K562 (cell line): ENCODE data around the gene ZNF566. TPM values are rescaled to one million over a fixed set of nuclear protein-coding genes. Genes with fewer than 3 reads are reported as not detected.

Experiments used
- ATAC-seq: fragments of 200-7000 bp; cut with Tn5 transposase; 3 replicates; pipeline ENCODE4 v1.9.1; 2020; ENCODE audit warnings: moderate library complexity
- BruUV-seq: library from RNA; stranded (reverse); fragments of 400-500 nt; replicated peaks from 2 replicates; lab custom pipeline; 2021; lab: Mats Ljungman, UMichigan
- CTCF ChIA-PET: fragments of 300-600 bp; formaldehyde crosslinking; extraction: SDS; loops from one replicate; lab custom pipeline; 2021; ENCODE audit warnings: low intra/inter-chr PET ratio; lab: Yijun Ruan, JAX
- POLR2A ChIA-PET: fragments of 300-600, 350-650 bp; sonication (Branson Sonifier 250); formaldehyde crosslinking; extraction: SDS; loops from one replicate; lab custom pipeline; 2021; ENCODE audit warnings: antibody characterized with exemption, inconsistent platforms; lab: Yijun Ruan, JAX
- DNase-seq, 4 experiments: peaks; one replicate each; pipeline versions ENCODE4 v3.0.0 to v3.0.0-alpha.2; 2011 to 2018; ENCODE audit warnings: low spot score in 3 of 4, mixed read lengths in 3 of 4; ENCODE audit errors: extremely low read depth in 1 of 4
- FAIRE-seq: peaks from 2 replicates; lab custom pipeline; 2011; peaks lifted over from hg19 to GRCh38; lab: Jason Lieb, UNC
- H2AFZ ChIP-seq: 2 replicates; pipeline ENCODE4 v1.6.0; 2011; ENCODE audit warnings: low read depth, low read length, control low read depth, inconsistent platforms
- H3K27ac ChIP-seq: fragments of 200-600 bp; 3 replicates; pipeline ENCODE4 v1.8.0; 2011; ENCODE audit warnings: low read depth, mild to moderate bottlenecking, control low read depth, inconsistent platforms, low read length, moderate library complexity, mixed read lengths; ENCODE audit errors: extremely low read depth
- H3K27me3 ChIP-seq, 2 experiments: fragments of 300-600 bp in 1 of 2; 2 replicates in 1 of 2; 3 replicates in 1 of 2; pipeline versions ENCODE4 v1.6.0 to v1.8.0; 2011; ENCODE audit warnings: inconsistent platforms in 2 of 2, low read length in 2 of 2, mild to moderate bottlenecking in 1 of 2, mixed read lengths in 1 of 2, moderate library complexity in 1 of 2; ENCODE audit not compliant: control insufficient read depth in 2 of 2, insufficient read depth in 2 of 2
- H3K36me3 ChIP-seq: fragments of 300-600 bp; 3 replicates; pipeline ENCODE4 v1.8.0; 2011; ENCODE audit warnings: mild to moderate bottlenecking, low read length, inconsistent platforms; ENCODE audit not compliant: control insufficient read depth, insufficient read depth
- H3K4me1 ChIP-seq, 2 experiments: fragments of 200-600 bp in 1 of 2; replicated peaks in 1 of 2; 2 replicates in 1 of 2; 3 replicates in 1 of 2; pipeline versions ENCODE4 v1.5.1 to v1.8.0; 2011; ENCODE audit warnings: inconsistent platforms in 2 of 2, low read length in 2 of 2, mild to moderate bottlenecking in 1 of 2, mixed read lengths in 1 of 2, moderate library complexity in 1 of 2; ENCODE audit not compliant: control insufficient read depth in 2 of 2, insufficient read depth in 2 of 2
- H3K4me2 ChIP-seq: 2 replicates; pipeline ENCODE4 v1.6.1; 2011; ENCODE audit warnings: low read length, control low read depth, inconsistent platforms, mixed read lengths; ENCODE audit not compliant: insufficient read depth
- H3K4me3 ChIP-seq: fragments of 200-600 bp; sonication (generic), shearing (Covaris generic); 2 replicates; pipeline ENCODE4 v1.5.1; 2016; ENCODE audit warnings: control low read depth, inconsistent platforms
- H3K79me2 ChIP-seq: fragments of 200-600 bp; 3 replicates; pipeline ENCODE4 v1.8.0; 2011; ENCODE audit warnings: low read length, inconsistent platforms; ENCODE audit not compliant: control insufficient read depth, insufficient read depth
- H3K9ac ChIP-seq, 2 experiments: 2 replicates each; pipeline versions ENCODE4 v1.6.0 to v1.6.1; 2011; ENCODE audit warnings: low read depth in 2 of 2, low read length in 2 of 2, control low read depth in 1 of 2, inconsistent platforms in 1 of 2, mild to moderate bottlenecking in 1 of 2, mixed read lengths in 1 of 2; ENCODE audit not compliant: insufficient read depth in 1 of 2
- H3K9me1 ChIP-seq: one replicate; pipeline ENCODE4 v1.6.0; 2011; ENCODE audit warnings: inconsistent platforms, mild to moderate bottlenecking, low read length, moderate library complexity; ENCODE audit not compliant: control insufficient read depth, insufficient read depth
- H3K9me3 ChIP-seq: replicated peaks from 2 replicates; pipeline ENCODE4 v1.5.1; 2011; ENCODE audit warnings: low read depth, low read length, inconsistent platforms; ENCODE audit not compliant: control insufficient read depth, insufficient read depth
- H4K20me1 ChIP-seq: replicated peaks from 2 replicates; pipeline ENCODE4 v1.6.1; 2011; ENCODE audit warnings: low read length, inconsistent platforms, mixed read lengths; ENCODE audit not compliant: control insufficient read depth, insufficient read depth
- C11orf30 ChIP-seq: fragments of 450-650 bp; IDR thresholded peaks from 2 replicates; pipeline ENCODE4 v1.6.1; 2016; ENCODE audit warnings: low read depth, mild to moderate bottlenecking
- CBFB ChIP-seq: sonication (generic); formaldehyde crosslinking; IDR thresholded peaks from 2 replicates; pipeline ENCODE4 v1.4.0; 2020; ENCODE audit warnings: mild to moderate bottlenecking, missing genetic modification reagents
- CHD4 ChIP-seq: fragments of 200-600 bp; sonication (generic); IDR thresholded peaks from 3 replicates; pipeline ENCODE4 v1.6.1; 2012; ENCODE audit warnings: low read depth, mild to moderate bottlenecking, mixed read lengths, low read length, inconsistent platforms; ENCODE audit not compliant: insufficient read depth, insufficient replicate concordance, poor library complexity, severe bottlenecking
- CXXC5 ChIP-seq: fragments of 250-450 bp; sonication (Bioruptor Pico); IDR thresholded peaks from 2 replicates; pipeline ENCODE4 v1.8.0; 2022; ENCODE audit warnings: inconsistent platforms, mild to moderate bottlenecking, moderate library complexity
- ETV5 ChIP-seq: sonication (generic); formaldehyde crosslinking; IDR thresholded peaks from 2 replicates; pipeline ENCODE4 v1.4.0; 2020; ENCODE audit warnings: low read depth, mild to moderate bottlenecking, missing genetic modification reagents
- HNRNPLL ChIP-seq: fragments of 200-400 bp; formaldehyde crosslinking; IDR thresholded peaks from 2 replicates; pipeline ENCODE4 v1.6.1; 2017; ENCODE audit warnings: low read length, low read depth, mild to moderate bottlenecking; ENCODE audit not compliant: poor library complexity, severe bottlenecking
- NBN ChIP-seq: fragments of 450-650 bp; IDR thresholded peaks from 2 replicates; pipeline ENCODE4 v1.6.1; 2016; ENCODE audit warnings: low read depth, mild to moderate bottlenecking
- NEUROD1 ChIP-seq: fragments of 150-350 bp; IDR thresholded peaks from 2 replicates; pipeline ENCODE4 v1.6.1; 2014; ENCODE audit warnings: borderline replicate concordance, low read length, low read depth; ENCODE audit not compliant: partially characterized antibody
- OTX1 ChIP-seq: fragments of 450-650 bp; formaldehyde crosslinking; IDR thresholded peaks from 2 replicates; pipeline ENCODE4 v1.4.0; 2022; ENCODE audit warnings: mild to moderate bottlenecking
- RAD21 ChIP-seq, 2 experiments: fragments of 250-450 bp in 1 of 2; fragments of 450-650 bp in 1 of 2; sonication (Bioruptor Pico) in 1 of 2; formaldehyde crosslinking in 1 of 2; IDR thresholded peaks in 1 of 2; conservative IDR thresholded peaks in 1 of 2; 2 replicates each; pipeline versions ENCODE4 v1.4.0 to v1.8.0; 2020 to 2022; ENCODE audit warnings: mild to moderate bottlenecking in 2 of 2, moderate library complexity in 1 of 2
- SIN3A ChIP-seq, 2 experiments: fragments of 150-350 bp in 1 of 2; IDR thresholded peaks; 2 replicates each; pipeline ENCODE4 v1.6.1; 2011 to 2016; ENCODE audit warnings: borderline replicate concordance in 2 of 2, low read depth in 2 of 2, low read length in 2 of 2, mild to moderate bottlenecking in 2 of 2, moderate library complexity in 2 of 2; ENCODE audit not compliant: control insufficient read depth in 1 of 2
- SMAD1 ChIP-seq: fragments of 150-350 bp; IDR thresholded peaks from 2 replicates; pipeline ENCODE4 v1.6.1; 2014; ENCODE audit warnings: low read length, low read depth; ENCODE audit not compliant: partially characterized antibody
- SMARCC2 ChIP-seq: fragments of 450-650 bp; IDR thresholded peaks from 2 replicates; pipeline ENCODE4 v1.6.1; 2017; ENCODE audit warnings: antibody characterized with exemption, moderate library complexity, mild to moderate bottlenecking, low read depth
- ZNF583 ChIP-seq: fragments of 250-450 bp; sonication (Bioruptor Pico); IDR thresholded peaks from 2 replicates; pipeline ENCODE4 v1.4.0; 2020
- WGBS: fragments of 100-300 bp; shearing (Covaris generic); methylation state at CpG from one replicate; pipeline ENCODE4 v1.1.6; 2016; ENCODE audit warnings: low coverage, mixed read lengths; ENCODE audit not compliant: insufficient coverage; ENCODE audit errors: missing lambda C conversion rate; 5-methylcytosine and 5-hydroxymethylcytosine counted together
- in situ Hi-C: fragments of 300-500 bp; cut with MboI; formaldehyde crosslinking; loops from 4 replicates; pipeline ENCODE4 v1.15.0; 2018; ENCODE audit warnings: inconsistent platforms, mixed read lengths
- intact Hi-C: fragments of 100-400 bp; cut with micrococcal nuclease; formaldehyde crosslinking; loops from 2 replicates; pipeline ENCODE4 v1.14.2; 2022
- polyA plus RNA-seq, 8 experiments: library from polyadenylated mRNA; depleted of rRNA in 4 of 8; stranded (reverse) in 5 of 8; unstranded in 3 of 8; fragments of >200 nt; fragmentation: Nextera tagmentation in 2 of 8; fragmentation: Illumina TruSeq in 1 of 8; extraction: Ambion mirVana in 2 of 8; extraction: Trizol in 1 of 8; gene quantifications; 2 replicates each; pipeline versions ENCODE4 v1.2.1 to v1.2.3, GENCODE V29; 2011 to 2014; ENCODE audit warnings: inconsistent platforms in 1 of 8, missing spikeins in 1 of 8
- total RNA-seq, 7 experiments: library from RNA; depleted of rRNA in 6 of 7; stranded (reverse); fragments of >200 nt in 6 of 7; fragmentation: Illumina TruSeq in 2 of 7; extraction: Trizol in 2 of 7; gene quantifications; 2 replicates each; pipeline versions ENCODE4 v1.2.1 to v1.2.3, GENCODE V29; 2011 to 2021; ENCODE audit warnings: low replicate concordance in 1 of 7
- TF ChIP-seq, protein P1 (sequence below), 3 experiments: IDR thresholded peaks in 2 of 3; conservative IDR thresholded peaks in 1 of 3; 2 replicates each; pipeline ENCODE4 v1.5.1; 2011 to 2012; ENCODE audit warnings: low read length in 3 of 3, mild to moderate bottlenecking in 3 of 3, control low read depth in 2 of 3, improper control_type of control experiment in 1 of 3, inconsistent platforms in 1 of 3, low read depth in 1 of 3, mixed read lengths in 1 of 3, moderate library complexity in 1 of 3; ENCODE audit not compliant: insufficient read depth in 2 of 3
- TF ChIP-seq, protein P2 (sequence below), 2 experiments: fragments of 450-650 bp; IDR thresholded peaks; 2 replicates each; pipeline ENCODE4 v1.6.1; 2018; ENCODE audit warnings: mild to moderate bottlenecking in 2 of 2, low read depth in 1 of 2; ENCODE audit not compliant: partially characterized antibody in 2 of 2

The ZNF566 gene
- total and polyA plus RNA-seq, 9 of the 15 experiments (the other 6 are each of a cell fraction or from before 2014, with no cell fraction given), result 5.5 to 11.4 (median 9.7) TPM

DNA sequence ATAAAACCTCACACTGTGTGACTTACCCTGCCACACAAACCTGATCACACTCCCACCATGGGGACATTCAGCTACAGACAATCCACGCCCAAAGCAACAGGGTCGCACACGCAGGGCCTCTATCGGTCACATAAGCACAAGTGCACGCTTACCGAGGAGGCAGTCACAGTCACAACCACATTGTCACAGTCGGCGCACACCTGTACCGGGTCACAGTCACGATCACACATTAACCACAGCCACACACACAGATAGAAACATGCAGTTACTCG lies 579 bp downstream of the ZNF566 start:
- BruUV-seq, result no TSS peak
- peak overlapping the region; percentile 88 to 99 for H3K9ac ChIP-seq
- no peak for FAIRE-seq
- no peaks in the 10 kb centered on the region for H3K36me3 ChIP-seq
- peak overlapping the region; percentile 57 for H3K4me3 ChIP-seq
- H3K9me3 ChIP-seq, result peaks cover 3% of the 10 kb centered on the region; the same call in 1 of the 2 replicates
- ChIA-PET CTCF (no interaction called here), POLR2A (interaction anchor here (0.6 to 2.4 kb wide), 16 partner anchors 9 to 352 kb away, joined by 3 to 11 read pairs (median 3); partner anchors contain the start of genes ZFP14, ZNF260 and ZNF567)
- H3K9me1 ChIP-seq, result no peaks in the 10 kb centered on the region
- no peaks in the 10 kb centered on the region for H4K20me1 ChIP-seq
- H3K4me2 ChIP-seq, result peak overlapping the region; percentile 100
- in situ Hi-C loops, result no loop called here
- H3K4me1 ChIP-seq, result peaks cover 4 to 11% of the 10 kb centered on the region in 2 experiments; a peak in 3 of 5 replicates
- peak; percentile 66 for ATAC-seq
- intact Hi-C loops, result no loop called here
- H3K79me2 ChIP-seq, result peaks cover 33% of the 10 kb centered on the region
- H2AFZ ChIP-seq, result peak overlapping the region; percentile 92
- H3K27ac ChIP-seq, result peak overlapping the region; percentile 91
- DNase-seq, result peak; percentile 43 to 74 (median 53)
- H3K27me3 ChIP-seq, result no peaks in the 10 kb centered on the region
- WGBS, result 2% methylated on average over 11 of the region's 11 CpGs
- TF ChIP-seq SMAD1, result no peak
- TF ChIP-seq ETV5 (CRISPR knock-in tag), result no peak
- TF ChIP-seq ZNF583 (CRISPR knock-in tag), result no peak
- peak in 1 of 2 experiments; percentile 60; a peak in 1 of 4 replicates for TF ChIP-seq SIN3A (IDR thresholded peaks at IDR 0.05; ENCODE audit: borderline replicate concordance in 2 of 2, control insufficient read depth in 1 of 2, low read depth in 2 of 2, low read length in 2 of 2)
- no peak for TF ChIP-seq HNRNPLL
- TF ChIP-seq OTX1 (CRISPR knock-in tag), result no peak
- 0 out of 2 replicates have a peak, but pooled peaks have one; percentile 66 for TF ChIP-seq NBN
- TF ChIP-seq, protein P1, sequence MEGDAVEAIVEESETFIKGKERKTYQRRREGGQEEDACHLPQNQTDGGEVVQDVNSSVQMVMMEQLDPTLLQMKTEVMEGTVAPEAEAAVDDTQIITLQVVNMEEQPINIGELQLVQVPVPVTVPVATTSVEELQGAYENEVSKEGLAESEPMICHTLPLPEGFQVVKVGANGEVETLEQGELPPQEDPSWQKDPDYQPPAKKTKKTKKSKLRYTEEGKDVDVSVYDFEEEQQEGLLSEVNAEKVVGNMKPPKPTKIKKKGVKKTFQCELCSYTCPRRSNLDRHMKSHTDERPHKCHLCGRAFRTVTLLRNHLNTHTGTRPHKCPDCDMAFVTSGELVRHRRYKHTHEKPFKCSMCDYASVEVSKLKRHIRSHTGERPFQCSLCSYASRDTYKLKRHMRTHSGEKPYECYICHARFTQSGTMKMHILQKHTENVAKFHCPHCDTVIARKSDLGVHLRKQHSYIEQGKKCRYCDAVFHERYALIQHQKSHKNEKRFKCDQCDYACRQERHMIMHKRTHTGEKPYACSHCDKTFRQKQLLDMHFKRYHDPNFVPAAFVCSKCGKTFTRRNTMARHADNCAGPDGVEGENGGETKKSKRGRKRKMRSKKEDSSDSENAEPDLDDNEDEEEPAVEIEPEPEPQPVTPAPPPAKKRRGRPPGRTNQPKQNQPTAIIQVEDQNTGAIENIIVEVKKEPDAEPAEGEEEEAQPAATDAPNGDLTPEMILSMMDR (IDR thresholded peaks at IDR 0.05 in 2 of 3, conservative IDR thresholded peaks at IDR 0.05 in 1 of 3; ENCODE audit: insufficient read depth in 2 of 3, low read depth in 1 of 3, low read length in 3 of 3), result peak; percentile 11 to 34 (median 25); a peak in 3 of 6 replicates
- TF ChIP-seq SMARCC2, result no peak
- TF ChIP-seq C11orf30, result no peak
- no peak for TF ChIP-seq CBFB (CRISPR knock-in tag)
- no peak for TF ChIP-seq NEUROD1
- peak in 1 of 2 experiments; percentile 19; a peak in 1 of 4 replicates for TF ChIP-seq RAD21 (CRISPR knock-in tag; conservative IDR thresholded peaks at IDR 0.05 in 1 of 2, IDR thresholded peaks at IDR 0.05 in 1 of 2)
- TF ChIP-seq CXXC5 (CRISPR knock-in tag), result no peak
- TF ChIP-seq, protein P2, sequence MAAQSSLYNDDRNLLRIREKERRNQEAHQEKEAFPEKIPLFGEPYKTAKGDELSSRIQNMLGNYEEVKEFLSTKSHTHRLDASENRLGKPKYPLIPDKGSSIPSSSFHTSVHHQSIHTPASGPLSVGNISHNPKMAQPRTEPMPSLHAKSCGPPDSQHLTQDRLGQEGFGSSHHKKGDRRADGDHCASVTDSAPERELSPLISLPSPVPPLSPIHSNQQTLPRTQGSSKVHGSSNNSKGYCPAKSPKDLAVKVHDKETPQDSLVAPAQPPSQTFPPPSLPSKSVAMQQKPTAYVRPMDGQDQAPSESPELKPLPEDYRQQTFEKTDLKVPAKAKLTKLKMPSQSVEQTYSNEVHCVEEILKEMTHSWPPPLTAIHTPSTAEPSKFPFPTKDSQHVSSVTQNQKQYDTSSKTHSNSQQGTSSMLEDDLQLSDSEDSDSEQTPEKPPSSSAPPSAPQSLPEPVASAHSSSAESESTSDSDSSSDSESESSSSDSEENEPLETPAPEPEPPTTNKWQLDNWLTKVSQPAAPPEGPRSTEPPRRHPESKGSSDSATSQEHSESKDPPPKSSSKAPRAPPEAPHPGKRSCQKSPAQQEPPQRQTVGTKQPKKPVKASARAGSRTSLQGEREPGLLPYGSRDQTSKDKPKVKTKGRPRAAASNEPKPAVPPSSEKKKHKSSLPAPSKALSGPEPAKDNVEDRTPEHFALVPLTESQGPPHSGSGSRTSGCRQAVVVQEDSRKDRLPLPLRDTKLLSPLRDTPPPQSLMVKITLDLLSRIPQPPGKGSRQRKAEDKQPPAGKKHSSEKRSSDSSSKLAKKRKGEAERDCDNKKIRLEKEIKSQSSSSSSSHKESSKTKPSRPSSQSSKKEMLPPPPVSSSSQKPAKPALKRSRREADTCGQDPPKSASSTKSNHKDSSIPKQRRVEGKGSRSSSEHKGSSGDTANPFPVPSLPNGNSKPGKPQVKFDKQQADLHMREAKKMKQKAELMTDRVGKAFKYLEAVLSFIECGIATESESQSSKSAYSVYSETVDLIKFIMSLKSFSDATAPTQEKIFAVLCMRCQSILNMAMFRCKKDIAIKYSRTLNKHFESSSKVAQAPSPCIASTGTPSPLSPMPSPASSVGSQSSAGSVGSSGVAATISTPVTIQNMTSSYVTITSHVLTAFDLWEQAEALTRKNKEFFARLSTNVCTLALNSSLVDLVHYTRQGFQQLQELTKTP (IDR thresholded peaks at IDR 0.05; ENCODE audit: low read depth in 1 of 2, partially characterized antibody in 2 of 2), result no peak
- TF ChIP-seq CHD4, result no peak
